ENCODE results near the gene C1orf174.

The C1orf174 gene

DNA sequence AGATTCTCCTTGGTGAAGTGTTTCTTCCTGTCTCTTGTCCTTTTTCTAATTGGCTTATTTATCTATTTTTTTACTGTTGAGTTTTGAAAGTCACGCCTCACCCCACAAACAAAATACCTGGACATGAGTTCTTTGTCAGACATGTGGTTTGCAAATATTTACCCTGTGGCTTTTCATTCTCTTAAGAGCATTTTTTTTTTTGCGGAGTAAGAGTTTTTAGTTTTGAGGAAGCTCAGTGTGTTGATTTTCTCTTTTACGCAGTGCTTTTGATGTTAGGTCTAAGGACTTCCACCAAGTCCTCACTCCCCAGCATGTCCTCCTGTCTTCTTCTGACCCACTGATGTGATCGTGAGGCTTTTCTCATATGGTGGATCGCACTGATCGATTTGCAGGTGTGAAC is 35.2 kb downstream of the C1orf174 start:
- DNase-seq: no peak

DNA sequence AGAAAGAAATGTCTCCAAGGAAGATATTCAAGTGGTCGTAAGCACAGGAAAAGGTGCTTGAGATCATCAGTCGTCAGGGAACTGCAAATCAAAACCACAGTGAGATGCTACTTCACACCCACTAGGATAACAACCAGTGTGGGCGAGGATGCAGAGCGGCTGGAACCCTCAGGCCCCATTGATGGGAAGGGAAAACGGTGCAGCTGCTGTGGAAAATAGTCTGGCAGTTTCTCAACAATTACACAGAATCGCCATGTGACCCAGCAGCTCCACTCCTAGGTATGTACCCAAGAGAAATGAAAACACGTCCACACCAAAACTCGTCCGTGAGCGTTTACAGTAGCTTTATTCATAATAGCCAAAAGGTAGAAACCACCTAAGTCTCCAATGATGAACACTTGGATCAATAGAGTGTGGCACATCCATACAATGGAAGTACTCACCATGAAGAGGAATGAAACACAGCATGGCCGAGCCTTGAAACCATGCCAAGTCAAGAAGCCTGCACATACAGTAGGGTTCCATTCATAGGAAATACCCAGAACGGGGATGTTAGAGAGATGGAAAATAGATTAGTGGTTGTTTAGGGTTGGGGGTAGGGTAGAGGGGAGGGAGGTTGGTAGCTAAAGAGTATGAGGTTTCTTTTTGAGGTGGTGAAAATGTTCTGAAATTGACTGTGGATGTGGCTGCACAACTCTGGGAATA is 36.7 kb downstream of the C1orf174 start:
- no peak for DNase-seq

DNA sequence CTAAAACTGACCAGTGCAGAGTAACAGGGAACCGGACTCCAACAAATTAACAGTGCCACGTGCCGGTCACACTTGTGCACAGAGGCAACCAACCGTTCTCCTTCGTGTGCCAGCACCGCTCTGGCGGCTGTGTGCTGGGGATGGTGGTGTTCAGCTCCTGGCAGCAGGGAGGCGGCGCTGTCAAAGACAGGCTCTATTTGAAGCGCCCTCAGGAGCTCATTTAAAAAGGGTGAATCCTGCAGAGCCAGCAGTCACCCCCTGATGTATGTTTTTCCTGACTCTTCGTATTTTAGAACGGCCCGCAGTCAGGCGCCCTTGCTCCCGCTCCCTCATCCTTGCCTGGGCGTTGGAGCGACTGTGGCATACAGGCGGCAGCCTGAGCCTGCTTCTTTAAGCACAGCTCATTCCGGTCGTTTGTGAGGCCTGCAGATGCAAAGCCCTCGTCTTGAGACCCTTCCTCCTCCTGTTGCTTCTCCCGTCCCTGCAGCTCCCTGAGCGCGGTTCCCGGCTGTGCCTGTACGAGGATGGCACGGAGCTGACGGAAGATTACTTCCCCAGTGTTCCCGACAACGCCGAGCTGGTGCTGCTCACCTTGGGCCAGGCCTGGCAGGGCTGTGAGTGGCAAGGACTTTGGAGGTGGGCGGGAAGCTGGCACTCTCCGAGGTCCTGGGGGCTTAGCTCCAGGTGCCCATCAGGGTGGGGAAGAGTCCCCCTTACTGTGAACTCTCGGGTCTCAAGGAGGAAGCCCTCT is 41.7 kb downstream of the C1orf174 start:
- no peak for DNase-seq

DNA sequence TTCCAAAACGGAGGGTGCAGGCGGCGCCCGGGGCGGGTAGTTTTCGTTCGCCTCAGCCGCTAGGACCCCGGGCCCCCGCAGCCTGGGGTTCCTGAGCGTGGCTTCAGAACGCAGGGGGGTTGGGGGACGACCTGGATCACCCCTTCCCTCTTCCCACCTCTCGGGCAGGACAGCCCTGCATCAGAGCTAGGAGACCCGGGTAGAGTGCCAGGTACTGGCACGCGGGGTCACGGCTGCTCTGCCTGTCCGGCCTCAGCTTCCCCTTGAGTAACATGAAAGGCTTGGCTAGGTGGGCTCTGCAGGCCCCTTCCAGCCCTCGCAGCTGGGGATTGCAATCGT is 42.3 kb downstream of the C1orf174 start:
- no peak for DNase-seq

DNA sequence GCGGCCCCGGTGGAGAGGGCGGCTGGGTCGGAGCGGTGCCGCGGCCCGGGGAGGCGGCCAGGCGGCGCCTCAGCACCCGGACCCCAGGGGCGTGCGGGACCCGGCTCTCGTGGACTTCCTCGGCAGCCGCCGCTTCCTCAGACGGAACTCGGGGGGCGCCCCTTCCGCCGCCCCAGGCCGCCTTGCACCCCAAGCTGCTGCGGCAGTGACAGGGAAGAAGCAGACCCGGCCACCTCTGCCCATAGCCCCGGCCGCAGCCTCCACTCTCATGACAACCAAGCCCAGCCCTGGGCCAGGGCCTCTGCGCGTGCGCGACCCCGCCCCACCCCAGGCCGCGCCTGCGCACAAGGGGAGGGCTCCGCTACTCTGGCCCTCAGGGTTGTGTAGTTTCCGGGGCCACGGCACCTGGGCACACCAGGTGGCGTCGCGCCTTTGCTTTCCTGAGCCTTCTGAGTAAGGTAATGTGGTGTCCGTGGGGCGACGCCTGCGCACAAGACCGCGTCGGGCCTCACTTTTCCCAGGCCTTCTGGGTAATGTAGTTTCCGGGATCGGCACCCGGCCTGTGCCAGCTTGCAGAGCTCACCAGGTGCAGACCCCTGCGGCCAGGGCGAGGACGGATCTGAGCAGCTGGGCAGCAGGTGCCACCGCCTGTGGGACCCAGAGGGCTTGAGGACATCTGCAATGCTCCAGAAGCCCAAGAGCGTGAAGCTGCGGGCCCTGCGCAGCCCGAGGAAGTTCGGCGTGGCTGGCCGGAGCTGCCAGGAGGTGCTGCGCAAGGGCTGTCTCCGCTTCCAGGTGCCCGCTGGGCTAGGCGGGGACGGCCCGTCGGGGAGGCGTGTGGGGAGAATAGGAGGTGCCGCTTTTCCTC is 42.9 kb downstream of the C1orf174 start, which contains the start of the genes CEP104 and DFFB:
Gene CEP104 (minus strand): TSS at position 289 of the 868 bp plus-strand sequence. CDS start 4,804 bp downstream, outside the sequence.
Gene DFFB (plus strand): TSS at position 554 of the 868 bp plus-strand sequence. CDS start 128 bp downstream, at position 682.
- peak; percentile 93 to 98 for DNase-seq

DNA sequence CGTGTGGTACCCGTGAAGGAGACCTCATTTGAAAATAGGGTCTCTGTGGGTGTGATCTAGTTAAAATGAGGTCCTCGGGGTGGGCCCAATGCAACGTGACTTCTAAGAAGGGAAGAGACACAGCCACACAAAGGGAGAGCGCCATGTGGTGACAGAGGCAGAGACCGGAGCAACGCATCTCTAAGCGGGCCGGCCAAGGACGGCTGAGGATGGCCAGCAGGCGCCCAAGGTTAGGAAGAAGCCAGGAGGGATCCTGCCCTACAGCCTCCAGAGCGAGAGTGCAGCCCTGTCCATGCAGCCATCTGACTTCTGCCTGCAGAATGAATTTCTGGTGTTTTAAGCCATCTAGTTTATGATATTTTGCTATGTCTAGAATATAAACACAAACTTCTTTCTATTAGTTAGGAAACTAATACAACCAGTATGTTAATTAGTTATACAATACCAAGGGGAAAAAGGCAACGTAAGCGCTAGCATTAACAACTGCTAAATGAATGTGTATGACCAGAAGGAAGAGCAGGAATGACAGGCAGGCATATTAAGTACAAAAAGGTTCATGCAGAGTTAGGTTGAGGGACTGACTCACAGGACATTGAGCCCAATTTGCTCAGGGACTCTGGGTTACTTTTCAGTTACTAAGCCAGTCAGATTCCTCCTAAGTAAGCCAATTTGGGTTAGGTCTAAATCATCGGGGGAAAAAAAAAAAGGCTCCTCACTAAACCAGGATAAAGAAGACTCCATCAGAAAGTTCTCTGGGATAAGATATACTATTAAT is 47.2 kb downstream of the C1orf174 start:
- DNase-seq: no peak

DNA sequence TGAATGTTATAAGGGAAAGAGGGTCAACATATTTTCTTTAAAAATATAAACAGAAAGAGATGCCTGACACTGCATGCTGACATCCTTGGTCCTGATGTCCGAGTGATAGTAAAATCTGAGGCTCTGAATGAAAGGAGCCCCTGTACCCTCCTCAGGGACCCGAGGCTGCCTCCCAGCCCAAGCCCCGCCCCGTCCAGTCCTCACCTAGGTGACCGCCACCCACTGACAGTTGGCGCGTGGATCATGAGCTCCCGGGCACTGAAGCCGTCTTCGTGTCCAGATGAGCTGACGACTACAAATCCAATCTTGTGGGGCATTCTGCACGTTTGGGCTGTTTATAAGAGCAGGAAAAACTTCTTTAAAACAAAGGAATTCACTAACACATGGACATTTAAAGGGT is 48.0 kb downstream of the C1orf174 start:
- DNase-seq: no peak

DNA sequence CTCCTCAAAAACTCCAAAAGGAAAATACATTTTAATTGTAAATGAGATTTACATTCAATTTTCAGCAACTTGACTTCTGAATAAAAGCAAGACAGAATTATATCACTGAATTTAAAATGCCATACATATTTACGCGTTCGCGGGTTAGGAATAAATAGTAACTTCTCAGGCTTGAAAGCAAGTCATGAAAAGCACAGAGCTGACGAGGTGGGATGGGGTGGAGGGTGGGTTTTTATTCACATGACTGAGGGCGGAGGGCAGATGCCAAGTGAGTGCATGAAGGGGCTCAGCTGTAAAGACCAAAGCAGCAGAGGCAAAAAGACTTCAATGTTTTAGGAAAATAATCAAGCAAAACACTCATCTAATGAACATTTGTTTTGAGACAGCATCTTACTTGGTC is 48.8 kb downstream of the C1orf174 start:
- DNase-seq: no peak

DNA sequence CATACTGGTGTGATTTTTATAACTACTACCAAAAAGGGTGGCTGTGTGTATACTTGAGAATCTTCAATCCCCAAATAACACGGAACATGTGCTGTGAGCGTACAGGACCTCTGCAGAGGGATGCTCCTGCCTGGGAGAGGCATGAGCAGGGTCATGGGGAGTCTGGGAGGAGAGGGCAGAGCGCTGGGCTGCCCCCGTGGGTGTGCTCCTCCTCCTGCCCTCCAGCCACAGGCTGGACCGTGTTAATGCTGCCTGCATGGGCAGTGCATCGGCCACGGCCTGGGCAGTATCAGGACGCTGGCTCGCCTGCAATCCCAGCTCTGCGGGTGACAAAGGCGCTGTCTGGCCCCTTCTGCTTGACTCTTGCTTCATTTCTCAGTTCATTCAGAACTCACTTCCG is 49.2 kb downstream of the C1orf174 start:
- no peak for DNase-seq

DNA sequence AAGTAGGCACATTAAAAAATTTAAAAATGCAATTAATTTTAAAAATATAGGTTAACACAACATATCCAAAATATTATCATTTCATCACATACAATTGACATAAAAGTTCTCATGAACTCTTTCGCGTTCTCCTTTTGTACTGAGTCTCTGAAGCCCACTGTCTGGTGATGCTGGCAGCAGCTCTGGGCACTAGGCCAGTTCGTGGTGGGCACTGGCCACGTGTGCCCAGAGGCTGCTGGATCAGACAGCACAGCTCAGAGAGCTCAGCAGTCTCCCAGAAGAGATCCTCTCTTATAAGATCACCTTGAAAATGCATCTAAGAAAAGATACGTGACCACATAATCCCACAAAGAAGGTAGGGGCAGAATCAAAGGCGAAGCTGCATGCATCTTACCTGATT is 53.0 kb downstream of the C1orf174 start:
- no peak for DNase-seq

DNA sequence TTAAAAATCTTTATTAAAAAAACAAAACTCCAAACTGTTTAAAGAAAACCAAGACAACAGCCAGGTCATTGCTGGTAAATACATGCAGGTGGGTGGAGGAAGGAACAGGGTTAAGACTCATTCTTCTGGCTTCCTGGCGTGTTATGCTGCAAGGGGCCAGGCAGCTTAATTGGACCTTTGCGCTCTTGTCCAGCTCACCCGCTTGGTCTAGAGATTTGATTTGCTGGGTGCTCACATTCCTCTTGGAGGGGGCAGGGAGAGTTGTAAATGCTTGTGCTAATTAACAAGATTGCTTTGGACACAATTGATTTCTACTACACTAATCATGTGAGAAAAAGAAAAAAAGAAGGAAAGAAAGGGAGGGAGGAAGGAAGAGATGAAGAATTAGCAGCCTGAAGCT is 53.5 kb downstream of the C1orf174 start:
- DNase-seq: no peak

DNA sequence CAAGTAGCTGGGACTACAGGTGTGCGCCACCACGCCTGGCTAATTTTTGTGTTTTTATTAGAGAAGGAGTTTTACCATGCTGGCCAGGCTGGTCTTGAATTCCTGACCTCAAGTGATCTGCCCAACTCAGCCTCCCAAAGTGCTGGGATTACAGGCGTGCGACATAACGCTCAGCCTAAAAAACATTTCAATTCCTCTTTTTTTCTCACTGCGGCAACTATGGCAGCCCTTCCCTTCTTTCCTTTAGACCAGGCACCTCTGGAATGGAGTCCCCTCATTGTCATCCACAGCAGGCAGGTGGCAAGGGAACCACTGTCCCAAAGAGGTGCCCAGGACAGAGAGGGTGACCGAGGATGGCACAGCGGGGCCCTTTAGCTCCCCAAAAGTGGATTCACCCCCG is 57.2 kb downstream of the C1orf174 start:
- no peak for DNase-seq

DNA sequence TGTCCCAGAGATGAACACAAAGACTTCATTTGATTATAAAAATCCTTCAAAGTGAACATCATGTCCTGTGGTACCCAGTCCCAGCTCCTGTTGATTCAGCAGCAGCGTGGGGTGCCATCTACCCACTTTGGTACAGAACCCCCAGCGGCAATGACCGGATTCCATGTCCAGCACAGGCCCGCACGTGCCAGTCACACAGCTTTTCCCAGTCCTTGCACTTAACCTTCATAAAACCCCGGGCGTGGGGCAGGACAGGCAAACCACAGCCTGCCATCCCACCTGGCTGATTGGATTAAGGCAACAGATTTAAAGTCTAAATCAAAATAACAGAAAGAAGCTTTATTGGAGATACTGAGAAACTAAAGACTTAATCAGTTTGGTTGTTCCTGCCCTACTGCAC is 58.6 kb downstream of the C1orf174 start:
- DNase-seq: no peak

Measured in stimulated activated CD4-positive, alpha-beta T cell treated with anti-CD3 and anti-CD28 coated beads, Interleukin-4, amount 100 ng/mL, for 4 hours (primary cell).